Pancreas (tissue), 10 donors: ENCODE measurements around the gene EDRF1. TPM values are rescaled to one million over a fixed set of nuclear protein-coding genes. Genes with fewer than 3 reads are reported as not detected.
A peak's percentile ranks its signal among the peaks of the same experiment; 100 is the strongest.

Experiments
- ATAC-seq, 4 donors: fragments of 200-7000 bp; cut with Tn5 transposase; one replicate each; pipeline versions ENCODE4 v1.8.0 to v1.9.1; 2020; ENCODE audit warnings: mild to moderate bottlenecking in 4 of 4, moderate library complexity in 4 of 4
- DNase-seq, 6 donors: peaks; one replicate each; pipeline ENCODE4 v3.0.0-alpha.2; 2020
- FAIRE-seq: peaks from 2 replicates; lab custom pipeline; 2012; peaks lifted over from hg19 to GRCh38; lab: Jason Lieb, UNC
- H3K27ac ChIP-seq, 4 donors: fragments of 200-600 bp; sonication (generic); 1 replicate in 3 of 4; 2 replicates in 1 of 4; pipeline versions ENCODE4 v1.5.0 to v1.8.0; 2020
- H3K27me3 ChIP-seq, 4 donors: fragments of 200-600 bp; one replicate each; pipeline ENCODE4 v1.8.0; 2021
- H3K36me3 ChIP-seq, 3 donors: fragments of 200-600 bp; sonication (generic) in 1 of 3; one replicate each; pipeline versions ENCODE4 v1.5.0 to v1.8.0; 2020 to 2021
- H3K4me1 ChIP-seq, 3 donors: fragments of 200-600 bp; one replicate each; pipeline ENCODE4 v1.8.0; 2021
- H3K4me3 ChIP-seq, 4 donors: fragments of 200-600 bp; sonication (generic) in 2 of 4; one replicate each; pipeline versions ENCODE4 v1.5.0 to v1.8.0; 2020 to 2021
- H3K9me3 ChIP-seq, 4 donors: fragments of 200-600 bp; one replicate each; pipeline ENCODE4 v1.8.0; 2021
- WGBS, 2 donors: extraction: QIAGEN DNeasy Blood & Tissue Kit; methylation state at CpG; one replicate each; pipeline ENCODE4 v1.1.7; 2013; 5-methylcytosine and 5-hydroxymethylcytosine counted together
- intact Hi-C, 3 donors: fragments of 100-400 bp; cut with DNase I; formaldehyde crosslinking; loops; one replicate each; pipeline versions ENCODE4 v1.11.1 to v1.14.2; 2022
- polyA plus RNA-seq, 2 donors: library from polyadenylated mRNA; stranded (reverse); fragments of 200-250 nt; gene quantifications; one replicate each; pipeline ENCODE4 v1.2.3, GENCODE V29; 2013
- total RNA-seq, 6 donors: library from RNA; stranded (reverse); fragmentation: NEBNext Ultra II Directional in 4 of 6; extraction: Animal tissue kit (Norgen Biotek cat#: 25700) in 4 of 6; gene quantifications; one replicate each; pipeline versions ENCODE4 v1.2.1 to v1.2.4, GENCODE V29; 2021 to 2023
- TF ChIP-seq, protein P1 (sequence below), 4 donors: fragments of 200-600 bp; sonication (generic) in 3 of 4; IDR thresholded peaks; one replicate each; pipeline versions ENCODE4 v1.5.0 to v1.8.0; 2021; ENCODE audit warnings: antibody characterized with exemption in 4 of 4
- donor health status: healthy with polysubstance abuse.
- donor health status: DM: no; HTN: no; CAD: no; lungs with moderate emphysema.
- donor health status: DM: no; HTN: no; CAD: no.
- donor health status: control.
- donor health status: control.
- donor health status: Bipolar disorder and iron deficiency.
- donor health status: DM: yes; HTN: yes; CAD: no.
- donor health status: DM: no; HTN: no; CAD: no.
- donor health status: DM: no; HTN: no; CAD: no.
- donor health status: DM: yes; HTN: yes; CAD: no.

Gene EDRF1
- total and polyA plus RNA-seq, 8 donors, result 10.1 to 25.3 (median 17.7) TPM

DNA sequence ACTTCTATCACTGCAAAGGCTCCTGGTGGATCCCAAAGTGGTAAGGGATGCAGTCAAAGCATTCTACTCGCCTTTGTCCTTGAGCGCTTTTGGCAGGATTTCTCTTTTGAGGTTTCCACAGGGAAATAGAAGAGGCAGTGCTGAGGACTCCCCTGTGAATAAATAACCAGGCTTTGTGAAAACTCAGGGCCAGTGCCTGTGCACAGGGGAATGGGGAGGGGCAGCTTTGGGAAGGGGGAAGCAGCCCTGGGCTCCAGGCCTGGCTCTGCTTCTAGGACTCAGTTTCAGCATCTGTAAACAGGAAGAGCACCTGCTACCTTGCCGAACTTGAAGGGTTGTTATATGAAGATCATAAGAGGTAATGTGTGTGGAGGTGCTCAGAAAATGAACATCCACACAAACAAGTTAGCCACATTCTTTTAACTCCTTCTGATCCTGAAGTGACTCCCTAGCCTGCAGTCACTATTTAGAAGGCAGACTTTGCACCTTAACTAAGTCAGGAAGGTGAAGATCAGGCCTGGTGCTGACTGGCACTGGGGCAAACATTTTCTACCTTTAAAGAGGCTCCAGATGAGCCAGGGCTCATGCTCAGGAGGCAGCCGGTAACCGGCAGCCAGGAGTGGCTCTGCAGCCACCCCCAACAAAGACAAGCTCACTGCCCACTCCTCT lies 78.6 kb downstream of the EDRF1 start:
- intact Hi-C loops, result no loop called here
- peaks cover 0 to 17% (median 0%) of the 10 kb centered on the region in 3 donors for H3K36me3 ChIP-seq
- 22 to 29% methylated on average over 5 of the region's 5 CpGs for WGBS, 2 donors
- H3K4me1 ChIP-seq, result peaks cover 7 to 15% (median 14%) of the 10 kb centered on the region in 3 donors
- no peaks in the 10 kb centered on the region for H3K27me3 ChIP-seq
- peak in 4 of 6 donors; percentile 45 to 67 (median 54) for DNase-seq
- H3K27ac ChIP-seq, result peak overlapping the region in 2 of 4 donors; percentile 47 to 65
- peak; percentile 78 to 97 (median 93) for ATAC-seq
- TF ChIP-seq, protein P1, sequence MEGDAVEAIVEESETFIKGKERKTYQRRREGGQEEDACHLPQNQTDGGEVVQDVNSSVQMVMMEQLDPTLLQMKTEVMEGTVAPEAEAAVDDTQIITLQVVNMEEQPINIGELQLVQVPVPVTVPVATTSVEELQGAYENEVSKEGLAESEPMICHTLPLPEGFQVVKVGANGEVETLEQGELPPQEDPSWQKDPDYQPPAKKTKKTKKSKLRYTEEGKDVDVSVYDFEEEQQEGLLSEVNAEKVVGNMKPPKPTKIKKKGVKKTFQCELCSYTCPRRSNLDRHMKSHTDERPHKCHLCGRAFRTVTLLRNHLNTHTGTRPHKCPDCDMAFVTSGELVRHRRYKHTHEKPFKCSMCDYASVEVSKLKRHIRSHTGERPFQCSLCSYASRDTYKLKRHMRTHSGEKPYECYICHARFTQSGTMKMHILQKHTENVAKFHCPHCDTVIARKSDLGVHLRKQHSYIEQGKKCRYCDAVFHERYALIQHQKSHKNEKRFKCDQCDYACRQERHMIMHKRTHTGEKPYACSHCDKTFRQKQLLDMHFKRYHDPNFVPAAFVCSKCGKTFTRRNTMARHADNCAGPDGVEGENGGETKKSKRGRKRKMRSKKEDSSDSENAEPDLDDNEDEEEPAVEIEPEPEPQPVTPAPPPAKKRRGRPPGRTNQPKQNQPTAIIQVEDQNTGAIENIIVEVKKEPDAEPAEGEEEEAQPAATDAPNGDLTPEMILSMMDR (IDR thresholded peaks at IDR 0.05), result no peak
- no peaks in the 10 kb centered on the region for H3K9me3 ChIP-seq
- FAIRE-seq, result no peak
- no peak overlapping the region for H3K4me3 ChIP-seq

GRCh38 chr10:125799451-125800182 lies 80.1 kb downstream of the EDRF1 start:
- peaks cover 7 to 15% (median 14%) of the 10 kb centered on the region in 3 donors for H3K4me1 ChIP-seq
- DNase-seq, result no peak
- no peak overlapping the region for H3K4me3 ChIP-seq
- no peaks in the 10 kb centered on the region for H3K27me3 ChIP-seq
- intact Hi-C loops, result no loop called here
- no peak for ATAC-seq
- no peak for FAIRE-seq
- H3K27ac ChIP-seq, result no peak overlapping the region
- H3K9me3 ChIP-seq, result no peaks in the 10 kb centered on the region
- TF ChIP-seq, protein P1 (IDR thresholded peaks at IDR 0.05), result no peak
- WGBS, 2 donors, result 78 to 82% methylated on average over 8 of the region's 8 CpGs
- peaks cover 0 to 3% (median 0%) of the 10 kb centered on the region in 3 donors for H3K36me3 ChIP-seq

DNA sequence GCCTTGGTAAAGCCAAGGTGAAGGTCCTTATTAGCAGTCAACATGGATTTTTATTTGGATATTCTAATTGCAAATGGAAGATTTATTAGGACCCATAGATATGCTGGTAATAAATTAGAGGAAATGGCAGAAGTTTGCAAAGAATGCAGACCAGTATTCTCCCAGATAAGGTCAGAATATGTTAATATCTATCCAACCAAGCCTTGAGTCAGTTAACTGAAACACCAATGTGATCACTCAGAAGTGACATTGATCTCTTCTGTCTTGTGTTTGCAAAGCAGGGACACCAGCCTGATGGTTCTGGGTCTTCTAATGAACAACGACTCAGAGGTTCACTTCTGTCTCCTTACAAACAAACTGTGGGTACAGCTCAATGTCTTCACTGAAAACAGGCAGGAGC lies 82.1 kb downstream of the EDRF1 start:
- H3K36me3 ChIP-seq, result peaks cover 0 to 11% (median 3%) of the 10 kb centered on the region in 3 donors
- H3K4me3 ChIP-seq, result no peak overlapping the region
- WGBS, 2 donors, result 70 to 78% methylated on average over 1 of the region's 1 CpG
- no peak for ATAC-seq
- DNase-seq, result no peak
- no peak overlapping the region for H3K27ac ChIP-seq
- TF ChIP-seq, protein P1 (IDR thresholded peaks at IDR 0.05), result no peak
- no peaks in the 10 kb centered on the region for H3K9me3 ChIP-seq
- peaks cover 7 to 15% (median 14%) of the 10 kb centered on the region in 3 donors for H3K4me1 ChIP-seq
- H3K27me3 ChIP-seq, result no peaks in the 10 kb centered on the region
- no peak for FAIRE-seq
- intact Hi-C loops, result no loop called here

GRCh38 chr10:125802131-125802530 lies 82.6 kb downstream of the EDRF1 start:
- Histone ChIP-seq H3K27me3 (no peaks in the 10 kb centered on the region), H3K36me3 (peaks cover 0 to 17% (median 3%) of the 10 kb centered on the region in 3 donors), H3K27ac (no peak overlapping the region), H3K9me3 (no peaks in the 10 kb centered on the region), H3K4me1 (peaks cover 7 to 15% (median 14%) of the 10 kb centered on the region in 3 donors), H3K4me3 (no peak overlapping the region)
- intact Hi-C loops, result no loop called here
- TF ChIP-seq, protein P1 (IDR thresholded peaks at IDR 0.05), result no peak
- ATAC-seq (no peak), DNase-seq (no peak), FAIRE-seq (no peak)
- 88 to 90% methylated on average over 5 of the region's 5 CpGs for WGBS, 2 donors
